ENCODE results near the gene NDUFS6.

NDUFS6 gene

DNA sequence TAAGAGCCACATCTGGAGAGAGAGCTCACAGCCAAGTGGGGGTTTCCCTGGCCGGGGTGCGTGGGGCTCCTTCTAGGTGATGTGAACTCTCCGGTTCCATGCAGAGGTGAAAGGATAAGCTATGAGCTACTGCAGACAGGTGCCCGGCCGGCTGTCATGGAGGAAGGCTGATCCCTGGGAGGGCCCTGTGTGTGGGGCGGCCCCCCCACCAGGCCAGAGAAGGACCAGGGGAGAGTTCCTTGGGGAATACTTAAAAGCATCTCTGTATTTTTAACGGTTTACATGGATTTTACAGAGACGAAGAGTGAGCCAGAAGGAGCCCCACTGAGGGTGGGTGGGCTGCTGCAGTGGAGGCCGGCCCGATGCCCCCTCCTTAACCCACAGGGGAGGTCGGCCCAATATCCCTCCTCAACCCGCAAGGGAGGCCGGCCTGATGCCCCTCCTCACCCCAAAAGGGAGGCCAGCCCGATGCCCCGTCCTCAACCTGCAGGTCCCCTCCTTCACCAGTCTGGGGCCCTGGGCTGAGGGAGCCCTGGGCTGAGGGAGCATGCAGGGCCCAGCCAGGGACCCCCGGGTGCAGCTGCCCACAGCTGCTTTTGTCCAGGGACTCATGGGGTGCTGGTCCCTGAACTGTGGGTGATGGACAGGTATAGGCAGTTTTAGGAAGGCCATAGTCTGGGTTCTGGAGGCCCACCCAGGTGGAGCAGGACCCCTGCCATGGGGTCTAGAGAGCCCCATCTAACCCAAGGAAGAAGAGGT, 33.5 kb upstream of the NDUFS6 start:
- H3K9me3 ChIP-seq (ENCODE audit: control insufficient read depth, insufficient read depth, low read depth, low read length), result no peaks in the 10 kb centered on the region
- no peaks in the 10 kb centered on the region for H3K27me3 ChIP-seq (ENCODE audit: control insufficient read depth, insufficient read depth, low read length)
- H3K9ac ChIP-seq (ENCODE audit: low read length), result no peak overlapping the region
- H3K27ac ChIP-seq (ENCODE audit: low read depth, low read length), result no peak overlapping the region
- H3K36me3 ChIP-seq (ENCODE audit: control insufficient read depth, insufficient read depth, low read length), result no peaks in the 10 kb centered on the region
- no peaks in the 10 kb centered on the region for H3K4me1 ChIP-seq (ENCODE audit: control insufficient read depth, insufficient read depth, low read length)
- no peak overlapping the region for H3K4me3 ChIP-seq (ENCODE audit: low read depth, low read length)

DNA sequence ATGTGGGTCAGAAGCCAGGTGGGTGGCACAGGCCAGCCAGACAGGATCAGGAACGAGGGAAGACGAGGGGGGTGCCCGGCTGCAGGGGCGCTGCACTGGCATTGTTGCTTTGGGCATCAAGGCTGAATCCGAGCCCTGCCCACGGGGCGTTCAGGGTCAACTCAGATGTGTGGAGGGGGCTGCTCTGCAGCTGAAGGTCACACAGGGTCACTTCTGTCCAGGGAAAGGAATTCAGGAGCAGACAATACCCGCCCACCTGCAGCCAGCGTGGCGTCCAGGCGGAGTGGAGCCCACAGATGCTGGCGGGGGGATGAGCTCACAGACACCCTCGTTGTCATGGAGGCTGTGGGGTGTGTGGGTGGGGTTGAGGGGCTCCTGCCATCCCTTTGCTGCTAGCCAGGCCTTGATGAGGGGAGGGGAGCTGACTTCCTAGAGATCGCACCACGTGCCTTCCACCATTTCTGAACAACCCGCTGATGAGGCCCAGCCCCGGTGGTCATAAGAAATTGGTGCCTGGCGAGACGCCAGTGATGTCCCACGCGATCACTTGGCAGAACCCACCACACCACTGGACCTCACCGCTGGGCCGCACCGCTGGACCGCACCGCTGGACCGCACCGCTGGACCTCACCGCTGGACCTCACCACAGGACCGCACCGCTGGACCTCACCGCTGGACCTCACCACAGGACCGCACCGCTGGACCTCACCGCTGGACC, 32.8 kb upstream of the NDUFS6 start:
- H3K27ac ChIP-seq (ENCODE audit: low read depth, low read length), result no peak overlapping the region
- no peaks in the 10 kb centered on the region for H3K27me3 ChIP-seq (ENCODE audit: control insufficient read depth, insufficient read depth, low read length)
- no peaks in the 10 kb centered on the region for H3K36me3 ChIP-seq (ENCODE audit: control insufficient read depth, insufficient read depth, low read length)
- no peaks in the 10 kb centered on the region for H3K9me3 ChIP-seq (ENCODE audit: control insufficient read depth, insufficient read depth, low read depth, low read length)
- no peak overlapping the region for H3K4me3 ChIP-seq (ENCODE audit: low read depth, low read length)
- H3K4me1 ChIP-seq (ENCODE audit: control insufficient read depth, insufficient read depth, low read length), result no peaks in the 10 kb centered on the region
- H3K9ac ChIP-seq (ENCODE audit: low read length), result no peak overlapping the region

DNA sequence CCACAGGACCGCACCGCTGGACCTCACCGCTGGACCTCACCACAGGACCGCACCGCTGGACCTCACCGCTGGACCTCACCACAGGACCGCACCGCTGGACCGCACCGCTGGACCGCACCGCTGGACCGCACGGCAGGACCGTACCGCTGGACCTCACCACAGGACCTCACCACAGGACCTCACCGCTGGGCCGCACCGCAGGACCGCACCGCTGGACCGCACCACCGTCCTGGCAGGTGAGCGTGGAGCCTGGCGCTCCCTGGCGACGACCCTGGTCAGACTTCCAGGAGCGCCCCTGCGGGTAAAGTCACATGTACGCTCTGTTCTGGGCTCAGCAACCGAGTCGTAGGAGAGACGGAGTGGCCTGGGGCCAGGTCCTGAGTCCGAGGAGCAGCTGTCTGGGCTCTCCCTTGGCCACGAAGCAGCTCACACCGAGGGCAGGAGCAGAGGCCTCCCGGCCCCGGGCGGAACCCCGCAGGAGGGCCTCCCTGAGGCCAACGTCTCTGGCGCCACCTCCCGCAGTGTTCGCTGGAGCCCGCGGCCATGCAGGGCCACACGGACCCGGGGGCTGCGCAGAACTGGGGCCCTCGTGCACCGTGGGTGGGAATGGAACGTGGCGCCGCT, 32.1 kb upstream of the NDUFS6 start:
- Histone ChIP-seq H3K36me3 (ENCODE audit: control insufficient read depth, insufficient read depth, low read length) (no peaks in the 10 kb centered on the region), H3K27me3 (ENCODE audit: control insufficient read depth, insufficient read depth, low read length) (no peaks in the 10 kb centered on the region), H3K4me1 (ENCODE audit: control insufficient read depth, insufficient read depth, low read length) (no peaks in the 10 kb centered on the region), H3K9ac (ENCODE audit: low read length) (no peak overlapping the region), H3K4me3 (ENCODE audit: low read depth, low read length) (no peak overlapping the region), H3K27ac (ENCODE audit: low read depth, low read length) (no peak overlapping the region), H3K9me3 (ENCODE audit: control insufficient read depth, insufficient read depth, low read depth, low read length) (no peaks in the 10 kb centered on the region)

DNA sequence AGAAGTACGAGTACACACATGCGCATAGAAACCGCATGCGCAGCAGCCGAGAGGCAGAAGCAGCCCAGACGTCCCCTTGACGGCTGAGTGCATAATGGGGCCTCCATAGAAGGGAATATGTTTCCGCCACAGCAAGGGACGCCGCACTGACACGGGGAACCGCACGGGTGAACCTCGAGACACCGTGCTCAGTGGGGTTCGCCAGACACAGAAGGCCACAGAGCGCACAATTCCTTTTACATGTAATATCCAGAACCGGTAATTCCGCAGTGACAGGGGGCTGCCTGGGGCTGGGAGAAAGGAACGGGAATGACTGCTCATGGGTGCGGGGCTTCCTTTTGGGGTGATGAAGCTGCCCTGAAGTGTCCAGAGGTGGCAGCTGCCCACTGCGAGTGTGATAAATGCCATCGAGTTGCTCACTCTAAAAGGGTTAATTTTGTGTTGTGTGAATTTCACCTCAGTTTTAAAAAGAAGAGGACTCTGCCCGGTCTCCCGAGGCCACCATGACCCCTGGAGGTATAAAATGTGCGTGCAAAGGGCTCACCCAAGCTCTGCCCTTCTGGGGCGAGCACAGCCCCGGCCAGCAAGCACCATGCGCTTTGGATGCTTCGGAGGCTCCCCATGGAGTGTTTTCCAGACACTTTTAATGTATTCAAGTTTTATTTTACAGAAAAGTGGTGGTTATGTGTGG, 31.3 kb upstream of the NDUFS6 start:
- Histone ChIP-seq H3K9me3 (ENCODE audit: control insufficient read depth, insufficient read depth, low read depth, low read length) (no peaks in the 10 kb centered on the region), H3K4me3 (ENCODE audit: low read depth, low read length) (no peak overlapping the region), H3K27ac (ENCODE audit: low read depth, low read length) (no peak overlapping the region), H3K27me3 (ENCODE audit: control insufficient read depth, insufficient read depth, low read length) (no peaks in the 10 kb centered on the region), H3K36me3 (ENCODE audit: control insufficient read depth, insufficient read depth, low read length) (no peaks in the 10 kb centered on the region), H3K4me1 (ENCODE audit: control insufficient read depth, insufficient read depth, low read length) (no peaks in the 10 kb centered on the region), H3K9ac (ENCODE audit: low read length) (no peak overlapping the region)

DNA sequence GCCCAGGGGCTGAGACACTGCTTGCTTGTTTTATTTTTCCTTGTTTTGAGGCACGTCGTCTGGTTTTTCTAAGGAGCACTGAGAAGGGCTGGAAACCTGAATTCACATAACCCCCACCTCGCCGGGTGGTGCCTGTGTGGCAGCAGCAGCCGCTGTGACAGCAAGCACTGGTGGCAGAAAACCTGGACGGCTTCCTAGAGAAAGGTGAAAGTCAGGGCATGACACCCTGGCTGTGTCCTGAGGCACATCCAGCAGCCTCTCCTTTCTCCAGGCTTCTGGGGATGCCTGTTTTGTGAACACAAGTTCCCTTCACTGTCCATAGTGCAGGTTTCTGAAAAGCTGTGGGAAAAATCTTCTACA, 30.8 kb upstream of the NDUFS6 start:
- H3K4me1 ChIP-seq (ENCODE audit: control insufficient read depth, insufficient read depth, low read length), result no peaks in the 10 kb centered on the region
- no peaks in the 10 kb centered on the region for H3K9me3 ChIP-seq (ENCODE audit: control insufficient read depth, insufficient read depth, low read depth, low read length)
- no peaks in the 10 kb centered on the region for H3K27me3 ChIP-seq (ENCODE audit: control insufficient read depth, insufficient read depth, low read length)
- H3K9ac ChIP-seq (ENCODE audit: low read length), result no peak overlapping the region
- H3K4me3 ChIP-seq (ENCODE audit: low read depth, low read length), result no peak overlapping the region
- no peaks in the 10 kb centered on the region for H3K36me3 ChIP-seq (ENCODE audit: control insufficient read depth, insufficient read depth, low read length)
- no peak overlapping the region for H3K27ac ChIP-seq (ENCODE audit: low read depth, low read length)

DNA sequence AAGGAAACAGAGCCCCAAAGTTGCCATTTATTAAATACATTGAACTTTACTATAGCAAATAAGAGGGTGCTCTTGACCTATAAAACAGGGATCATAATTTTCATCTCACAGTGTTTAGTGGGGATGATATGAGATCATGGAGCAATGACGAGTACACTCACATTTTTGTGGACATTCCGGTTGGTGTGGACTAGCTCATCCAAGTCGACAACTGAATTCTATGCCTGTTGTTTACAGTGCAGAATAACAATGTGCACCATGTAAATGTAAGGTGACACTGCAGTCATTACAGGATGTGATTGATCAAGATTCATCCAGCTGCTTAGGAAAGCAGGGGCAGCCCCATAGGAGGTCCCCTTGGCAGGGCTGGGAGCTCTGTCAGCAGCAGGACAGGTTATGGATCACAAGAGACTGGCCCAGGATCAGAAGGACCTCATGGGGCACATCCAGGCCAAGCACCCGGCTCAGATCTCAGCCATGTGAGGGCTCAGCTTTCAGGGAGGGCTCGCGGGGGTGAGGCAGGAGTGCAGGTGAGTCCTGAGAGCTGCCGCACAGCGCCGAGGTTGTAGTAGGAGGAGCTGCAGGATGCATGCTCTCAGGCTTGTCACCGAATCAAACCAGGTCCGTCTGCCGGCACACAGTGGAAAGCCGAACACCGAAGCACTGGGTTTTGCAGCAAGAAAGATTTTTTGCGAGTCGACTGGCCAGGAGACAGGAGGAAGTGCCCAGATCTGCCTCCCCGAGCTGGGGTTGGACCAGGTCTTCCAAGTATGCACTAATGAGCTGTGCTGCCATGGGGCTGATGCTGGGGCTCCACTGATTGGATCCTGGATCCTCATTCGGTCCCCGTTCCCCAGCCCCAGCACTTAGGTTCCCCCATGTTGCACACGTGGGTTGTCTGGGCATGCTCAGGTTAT, 29.8 kb upstream of the NDUFS6 start:
- Histone ChIP-seq H3K27ac (ENCODE audit: low read depth, low read length) (no peak overlapping the region), H3K27me3 (ENCODE audit: control insufficient read depth, insufficient read depth, low read length) (no peaks in the 10 kb centered on the region), H3K4me3 (ENCODE audit: low read depth, low read length) (no peak overlapping the region), H3K9ac (ENCODE audit: low read length) (no peak overlapping the region), H3K4me1 (ENCODE audit: control insufficient read depth, insufficient read depth, low read length) (no peaks in the 10 kb centered on the region), H3K36me3 (ENCODE audit: control insufficient read depth, insufficient read depth, low read length) (no peaks in the 10 kb centered on the region), H3K9me3 (ENCODE audit: control insufficient read depth, insufficient read depth, low read depth, low read length) (no peaks in the 10 kb centered on the region)

DNA sequence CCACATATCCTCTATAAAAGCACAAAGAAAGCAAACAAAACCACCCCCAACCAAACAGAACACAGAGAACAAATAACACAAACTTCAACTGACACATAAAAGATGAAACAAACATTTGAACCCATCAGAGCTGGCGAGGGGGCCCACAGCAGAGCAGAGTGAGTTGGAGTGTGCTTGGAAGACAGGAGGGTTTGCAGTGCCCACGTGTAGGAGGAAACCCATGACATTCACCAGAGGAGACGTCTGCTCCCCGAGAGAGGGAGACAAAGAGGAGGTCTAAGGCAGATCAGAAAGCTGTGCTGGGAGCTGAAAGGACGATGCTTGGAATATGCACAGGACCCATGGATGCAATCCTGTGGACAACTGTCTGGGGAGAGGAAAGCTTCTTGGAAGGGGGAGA, 28.6 kb upstream of the NDUFS6 start:
- H3K9ac ChIP-seq (ENCODE audit: low read length), result no peak overlapping the region
- no peaks in the 10 kb centered on the region for H3K27me3 ChIP-seq (ENCODE audit: control insufficient read depth, insufficient read depth, low read length)
- no peaks in the 10 kb centered on the region for H3K4me1 ChIP-seq (ENCODE audit: control insufficient read depth, insufficient read depth, low read length)
- no peaks in the 10 kb centered on the region for H3K9me3 ChIP-seq (ENCODE audit: control insufficient read depth, insufficient read depth, low read depth, low read length)
- H3K27ac ChIP-seq (ENCODE audit: low read depth, low read length), result no peak overlapping the region
- H3K4me3 ChIP-seq (ENCODE audit: low read depth, low read length), result no peak overlapping the region
- H3K36me3 ChIP-seq (ENCODE audit: control insufficient read depth, insufficient read depth, low read length), result no peaks in the 10 kb centered on the region

DNA sequence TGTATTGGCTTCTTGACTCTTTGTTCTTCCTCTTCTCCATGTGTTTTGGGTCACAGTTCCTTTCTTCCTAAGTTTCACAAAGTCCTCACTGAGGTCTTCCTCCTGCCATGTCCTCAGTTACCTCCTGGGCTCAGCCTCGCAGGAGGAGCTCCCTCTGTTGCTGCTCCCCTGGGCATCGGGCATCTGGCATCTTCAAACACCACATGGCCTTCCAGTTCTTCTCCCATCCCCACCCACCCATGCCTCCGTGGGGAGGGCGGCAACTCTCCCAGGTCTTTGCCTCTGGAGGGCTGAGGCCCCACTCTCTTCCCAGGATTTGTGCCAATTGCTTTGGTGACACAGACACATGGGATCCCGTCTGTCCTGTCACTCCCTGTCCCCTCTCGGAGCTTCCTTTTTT, 24.4 kb upstream of the NDUFS6 start:
- Histone ChIP-seq H3K27me3 (ENCODE audit: control insufficient read depth, insufficient read depth, low read length) (no peaks in the 10 kb centered on the region), H3K27ac (ENCODE audit: low read depth, low read length) (no peak overlapping the region), H3K9ac (ENCODE audit: low read length) (no peak overlapping the region), H3K4me3 (ENCODE audit: low read depth, low read length) (no peak overlapping the region), H3K9me3 (ENCODE audit: control insufficient read depth, insufficient read depth, low read depth, low read length) (no peaks in the 10 kb centered on the region), H3K4me1 (ENCODE audit: control insufficient read depth, insufficient read depth, low read length) (no peaks in the 10 kb centered on the region), H3K36me3 (ENCODE audit: control insufficient read depth, insufficient read depth, low read length) (no peaks in the 10 kb centered on the region)

DNA sequence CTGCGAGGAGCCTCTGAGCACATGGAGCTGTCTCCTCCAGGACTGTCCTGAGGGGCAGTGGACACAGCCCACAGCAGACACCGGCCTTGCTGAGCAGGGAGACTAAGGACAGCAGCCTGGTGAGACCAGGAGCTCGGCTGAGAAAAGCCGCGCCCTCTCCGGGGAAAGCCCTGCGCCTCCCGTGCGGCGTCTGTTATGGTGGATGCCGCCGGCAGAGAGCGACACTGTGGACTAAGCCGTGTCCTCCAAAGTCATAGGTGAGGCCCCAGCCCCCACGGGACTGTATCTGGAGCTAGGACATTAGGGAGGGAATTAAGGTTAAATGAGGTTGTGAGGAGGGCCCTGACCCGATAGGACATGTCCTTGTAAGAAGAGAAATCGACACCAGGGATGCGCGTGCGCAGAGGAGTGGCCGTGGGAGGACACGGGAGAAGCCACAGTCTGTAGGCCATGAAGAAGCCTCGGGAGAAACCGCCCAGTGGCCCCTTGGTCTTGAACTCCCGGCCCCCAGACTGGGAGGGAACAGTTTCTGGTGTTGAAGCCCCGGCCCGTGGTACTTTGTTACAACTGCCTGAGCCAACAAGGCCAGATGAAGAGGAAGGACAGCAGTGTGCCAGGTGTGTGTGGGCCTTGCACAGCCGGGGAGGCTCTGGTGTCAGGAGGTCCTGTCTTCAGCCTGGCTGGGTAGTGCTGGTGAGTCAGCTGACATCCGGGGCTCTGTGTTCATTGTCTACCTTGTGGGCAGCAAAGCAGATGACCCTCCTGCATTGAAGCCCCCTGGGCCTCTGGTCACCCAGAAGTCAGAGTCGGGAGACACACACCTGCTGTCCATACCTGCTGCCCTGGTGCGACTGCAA, 23.7 kb upstream of the NDUFS6 start:
- H3K36me3 ChIP-seq (ENCODE audit: control insufficient read depth, insufficient read depth, low read length), result no peaks in the 10 kb centered on the region

More for the DNA sequence above, 23.7 kb upstream of the NDUFS6 start:
- no peaks in the 10 kb centered on the region for H3K9me3 ChIP-seq (ENCODE audit: control insufficient read depth, insufficient read depth, low read depth, low read length)
- no peaks in the 10 kb centered on the region for H3K27me3 ChIP-seq (ENCODE audit: control insufficient read depth, insufficient read depth, low read length)
- H3K4me3 ChIP-seq (ENCODE audit: low read depth, low read length), result no peak overlapping the region
- H3K27ac ChIP-seq (ENCODE audit: low read depth, low read length), result no peak overlapping the region
- H3K9ac ChIP-seq (ENCODE audit: low read length), result no peak overlapping the region
- no peaks in the 10 kb centered on the region for H3K4me1 ChIP-seq (ENCODE audit: control insufficient read depth, insufficient read depth, low read length)

All from HUES6 (cell line).